HG03159 (cell line): ENCODE data around the gene DDI1.
"Not testable (repeated sequence)": the region's sequence is repeated elsewhere in the genome, so short reads cannot be mapped to it uniquely, and the experiment has no call there.

Experiments used
- ATAC-seq: cut with Tn5 transposase; IDR thresholded peaks from one replicate; pipeline ENCODE4 v1.9.1; 2021; ENCODE audit warnings: mild to moderate bottlenecking, moderate library complexity; ENCODE audit not compliant: unreplicated experiment

DDI1 gene

DNA sequence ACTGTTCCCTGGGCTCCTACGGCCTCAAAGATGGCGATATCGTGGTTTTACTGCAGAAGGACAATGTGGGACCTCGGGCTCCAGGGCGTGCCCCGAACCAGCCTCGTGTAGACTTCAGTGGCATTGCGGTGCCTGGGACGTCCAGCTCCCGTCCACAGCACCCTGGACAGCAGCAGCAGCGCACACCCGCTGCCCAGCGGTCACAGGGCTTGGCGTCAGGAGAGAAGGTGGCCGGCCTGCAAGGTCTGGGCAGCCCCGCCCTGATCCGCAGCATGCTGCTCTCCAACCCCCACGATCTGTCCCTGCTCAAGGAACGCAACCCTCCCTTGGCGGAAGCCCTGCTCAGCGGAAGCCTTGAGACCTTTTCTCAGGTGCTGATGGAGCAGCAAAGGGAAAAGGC is 555 bp downstream of the DDI1 start:
- ATAC-seq: no peak

DNA sequence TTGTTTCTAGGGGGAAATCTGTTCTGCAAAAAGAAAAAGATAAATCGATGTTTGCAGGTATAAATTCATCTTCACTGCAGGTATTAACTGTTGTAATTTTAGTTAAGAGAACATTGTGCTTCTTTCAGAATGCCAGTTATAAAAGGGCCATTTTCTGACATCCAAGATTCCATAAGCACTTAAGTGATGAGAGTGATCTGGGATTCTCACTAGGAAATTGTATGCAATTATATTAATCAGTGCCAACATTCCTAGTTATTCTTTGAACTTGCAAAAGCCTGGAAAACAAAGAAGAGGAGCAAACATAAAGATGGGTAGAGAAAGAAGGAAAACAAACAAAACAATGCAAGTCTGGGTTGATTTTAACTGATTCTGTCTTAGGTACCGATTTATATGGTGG is 5.4 kb downstream of the DDI1 start:
- no peak for ATAC-seq

DNA sequence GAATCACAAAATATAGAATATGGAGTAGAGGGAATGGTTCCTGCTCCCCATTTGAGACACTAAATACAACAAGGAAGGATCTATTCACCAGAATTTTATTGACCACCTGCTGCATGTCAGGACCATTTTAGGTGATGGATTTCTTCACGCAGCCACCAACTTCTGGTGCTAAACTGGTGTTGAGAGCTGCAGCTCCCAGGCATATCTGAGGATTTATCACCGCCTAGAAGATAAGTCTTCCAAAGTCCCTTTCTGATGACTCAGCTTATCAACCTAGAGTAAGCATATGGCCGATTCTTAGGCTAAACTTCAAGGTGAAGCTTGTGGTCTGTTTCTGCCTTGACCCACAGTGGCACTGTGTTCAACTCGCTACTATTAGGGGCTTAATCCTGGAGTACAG is 6.7 kb downstream of the DDI1 start:
- no peak for ATAC-seq

DNA sequence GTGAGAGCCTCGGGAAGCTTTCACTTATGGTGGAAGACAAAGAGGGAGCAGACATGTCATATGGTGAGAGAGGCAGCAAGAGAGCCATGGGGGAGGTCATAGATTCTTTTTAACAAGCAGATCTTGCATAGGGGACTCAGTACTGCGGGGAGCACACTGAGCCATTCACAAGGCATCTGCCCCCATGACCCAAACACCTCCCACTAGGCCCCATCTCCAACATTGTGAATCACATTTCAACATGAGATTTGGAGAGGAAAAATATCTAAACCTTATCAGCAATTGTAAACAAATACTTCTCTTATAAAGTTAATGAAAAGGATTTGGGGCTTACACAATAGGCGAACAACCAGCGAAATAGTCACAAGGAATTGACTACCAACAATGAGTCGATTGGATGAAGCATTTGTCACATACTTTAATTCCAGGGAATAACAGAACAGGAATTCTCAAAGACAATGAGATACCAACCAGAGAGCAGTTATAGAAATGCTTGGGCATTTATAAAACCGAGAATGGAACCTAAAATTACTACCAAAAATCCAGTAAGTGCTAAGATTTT is 7.3 kb downstream of the DDI1 start:
- no peak for ATAC-seq

DNA sequence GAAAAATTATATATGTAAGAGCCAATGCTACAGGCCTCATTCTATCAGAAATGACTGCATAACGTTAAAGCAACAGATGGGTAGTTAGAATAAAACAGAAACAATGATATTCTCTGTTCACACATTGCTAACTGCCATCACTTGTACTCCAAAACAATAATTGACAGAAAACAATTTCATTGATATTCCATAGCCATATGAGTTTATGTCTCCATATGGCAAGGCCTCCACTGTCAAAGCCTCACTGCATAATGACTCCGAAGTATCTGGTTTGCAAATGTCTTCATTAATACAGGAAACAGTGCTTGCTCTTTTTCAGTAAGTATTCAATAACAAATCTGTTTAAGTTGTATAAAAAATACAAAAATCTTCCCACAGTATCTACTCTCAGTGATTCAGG is 9.9 kb downstream of the DDI1 start:
- no peak for ATAC-seq

DNA sequence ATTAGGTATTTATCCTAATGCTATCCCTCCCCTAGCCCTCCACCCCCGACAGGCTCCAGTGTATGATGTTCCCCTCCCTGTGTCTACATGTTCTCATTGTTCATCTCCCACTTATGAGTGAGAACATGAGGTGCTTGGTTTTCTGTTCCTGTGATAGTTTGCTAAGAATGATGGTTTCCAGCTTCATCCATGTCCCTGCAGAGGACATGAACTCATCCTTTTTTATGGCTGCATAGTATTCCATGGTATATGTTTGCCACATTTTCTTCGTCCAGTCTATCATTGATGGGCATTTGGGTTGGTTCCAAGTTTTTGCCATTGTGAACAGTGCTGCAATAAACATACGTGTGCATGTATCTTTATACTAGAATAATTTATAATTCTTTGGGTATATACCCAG is 10.4 kb downstream of the DDI1 start:
- ATAC-seq: not testable (repeated sequence)

DNA sequence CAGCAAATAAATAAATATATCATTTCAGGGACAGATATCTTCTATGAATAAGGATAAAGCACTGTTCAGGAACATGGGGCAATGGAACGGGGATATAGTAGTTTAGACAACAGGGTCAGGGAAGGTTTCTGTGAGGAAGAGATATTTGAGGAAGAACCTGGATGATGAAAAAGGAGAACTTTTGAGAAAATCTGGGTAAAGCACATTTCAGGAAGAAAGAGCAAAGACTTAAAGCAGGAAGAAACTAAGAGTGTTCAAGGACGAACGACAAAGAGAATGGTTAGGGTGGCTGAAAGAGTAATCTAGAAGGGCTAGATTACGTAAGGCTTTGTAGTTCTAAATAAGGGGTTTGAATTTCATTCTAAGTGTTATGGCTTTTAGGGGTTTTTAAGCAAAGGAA is 12.7 kb downstream of the DDI1 start:
- ATAC-seq: no peak

DNA sequence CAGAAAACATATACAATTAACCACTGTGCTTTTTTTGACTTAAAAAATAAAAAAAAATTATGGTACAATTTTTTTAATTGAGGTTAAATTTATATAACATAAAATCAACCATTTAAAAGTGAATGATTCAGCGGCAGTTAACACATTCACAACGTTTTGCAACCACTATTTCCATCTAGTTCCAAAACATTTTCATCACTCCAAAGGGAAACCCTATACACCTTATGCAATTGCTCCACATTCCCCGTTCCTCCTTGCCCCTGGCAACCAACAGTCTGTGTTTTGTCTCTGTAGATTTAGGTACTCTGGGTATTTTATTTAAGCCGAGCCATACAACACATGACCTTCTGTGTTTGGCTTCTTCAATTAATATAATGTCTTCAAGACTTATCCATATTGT is 15.3 kb downstream of the DDI1 start:
- ATAC-seq: no peak

DNA sequence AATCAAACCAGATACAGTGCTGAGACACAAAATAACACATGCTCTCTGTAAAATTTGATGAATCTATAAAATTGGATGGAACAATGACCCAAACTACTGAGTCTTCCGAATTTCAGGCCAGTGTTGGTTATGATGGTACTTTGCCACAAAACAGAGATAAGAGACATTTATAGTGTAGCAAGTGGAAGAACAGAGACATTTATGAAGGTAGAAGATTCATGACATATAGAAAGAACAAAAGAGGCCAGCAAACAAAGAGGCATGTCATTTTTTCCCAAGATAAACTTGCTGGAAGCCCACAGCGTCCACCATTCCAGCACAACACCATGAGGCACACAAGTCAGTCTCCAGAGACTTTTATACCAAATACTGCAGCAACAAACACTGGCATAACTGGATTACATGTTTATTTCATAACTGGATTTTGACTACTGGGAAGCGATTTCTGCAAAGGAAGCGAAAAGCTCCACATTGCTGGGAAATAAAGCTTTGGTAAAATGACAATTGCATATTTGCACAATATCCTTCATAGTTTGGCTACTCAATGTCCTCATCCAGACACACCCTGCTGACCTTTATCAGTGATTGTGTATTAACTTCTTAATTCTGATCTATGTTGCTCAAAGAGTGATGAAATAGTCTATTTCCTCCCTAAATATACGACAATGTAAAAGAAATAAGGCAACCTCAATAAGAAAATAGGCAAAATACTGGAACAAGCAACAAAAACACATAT is 17.5 kb downstream of the DDI1 start:
- no peak for ATAC-seq

DNA sequence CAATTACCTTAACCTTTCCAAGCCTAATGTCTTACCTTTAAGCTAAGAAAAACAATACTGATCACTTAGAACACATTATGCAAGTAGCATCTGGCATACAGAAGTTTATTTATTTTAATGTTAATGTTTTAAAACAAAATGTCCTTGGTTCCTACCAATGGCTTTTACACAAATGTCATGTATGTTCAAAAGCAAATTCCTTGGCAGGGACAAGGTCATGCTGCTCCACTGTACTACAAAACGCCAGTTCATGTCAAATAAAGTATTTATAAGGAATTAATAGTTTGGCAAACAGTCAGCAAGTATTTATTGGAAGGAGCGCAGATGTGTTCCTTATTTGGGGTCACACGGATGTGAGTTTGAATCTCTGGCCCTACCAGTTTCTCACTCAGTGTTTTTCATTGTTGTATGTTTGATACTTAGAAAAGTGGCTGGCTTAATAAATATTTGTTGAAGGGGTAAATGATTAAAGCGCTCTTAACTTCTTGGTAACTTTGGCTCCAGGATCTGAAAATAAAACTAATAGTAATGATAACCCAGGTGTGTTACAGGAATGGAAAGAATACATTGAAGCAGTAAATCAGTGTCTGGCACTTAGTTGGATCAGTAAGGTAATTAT is 18.6 kb downstream of the DDI1 start:
- no peak for ATAC-seq

DNA sequence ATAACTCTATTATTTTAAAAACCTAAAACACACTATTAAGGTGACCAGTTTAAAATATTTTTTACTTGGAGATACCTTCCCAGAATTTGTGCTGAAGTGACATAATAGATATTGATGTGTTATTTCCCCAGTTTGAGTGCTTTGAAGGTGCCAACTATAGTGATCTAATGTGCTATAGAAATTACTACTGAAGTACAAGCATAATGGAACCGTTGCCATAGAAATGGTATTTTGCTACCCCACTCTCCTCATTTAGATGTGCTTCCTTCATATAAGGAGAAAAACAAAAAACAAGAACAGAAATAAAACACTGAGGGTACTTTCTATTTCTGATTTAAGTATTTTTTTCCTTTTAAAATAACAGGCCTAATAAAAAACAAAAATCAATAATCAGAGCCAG is 19.2 kb downstream of the DDI1 start:
- ATAC-seq: no peak

DNA sequence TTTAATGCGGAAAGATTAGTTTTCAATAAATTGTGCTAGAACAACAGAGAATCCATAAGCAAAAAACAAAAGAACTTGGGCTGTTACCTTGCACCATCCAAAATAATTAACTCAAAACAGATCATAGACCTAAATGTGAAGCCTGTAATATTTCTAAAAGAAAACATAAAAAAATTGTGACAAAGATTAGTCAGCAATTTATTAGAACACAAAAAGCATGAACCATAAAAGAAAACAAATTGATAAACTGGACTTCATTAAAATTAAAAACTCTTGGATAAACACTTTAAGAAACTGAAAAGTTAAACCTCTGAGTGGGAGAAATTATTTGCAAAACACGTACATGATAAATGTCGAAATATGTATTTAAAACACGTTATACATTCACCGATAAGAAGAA is 21.5 kb downstream of the DDI1 start:
- no peak for ATAC-seq

DNA sequence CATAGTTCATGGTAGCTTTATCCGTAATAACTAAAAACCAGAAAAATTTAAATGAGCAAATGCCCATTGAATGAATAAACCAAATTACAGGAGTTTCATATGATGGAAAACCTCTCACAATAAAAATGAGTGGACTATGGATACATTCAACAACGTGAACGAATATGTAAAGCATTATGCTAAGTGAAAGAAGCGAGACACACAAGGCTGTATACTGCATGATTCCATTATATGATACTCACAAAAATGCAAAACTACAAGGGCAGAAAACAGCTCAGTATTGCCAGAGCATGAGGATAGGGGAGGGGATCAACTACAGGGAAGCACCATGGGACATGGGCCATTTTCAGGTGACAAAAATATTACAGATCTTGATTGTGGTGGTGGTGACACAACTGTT is 22.2 kb downstream of the DDI1 start:
- no peak for ATAC-seq

DNA sequence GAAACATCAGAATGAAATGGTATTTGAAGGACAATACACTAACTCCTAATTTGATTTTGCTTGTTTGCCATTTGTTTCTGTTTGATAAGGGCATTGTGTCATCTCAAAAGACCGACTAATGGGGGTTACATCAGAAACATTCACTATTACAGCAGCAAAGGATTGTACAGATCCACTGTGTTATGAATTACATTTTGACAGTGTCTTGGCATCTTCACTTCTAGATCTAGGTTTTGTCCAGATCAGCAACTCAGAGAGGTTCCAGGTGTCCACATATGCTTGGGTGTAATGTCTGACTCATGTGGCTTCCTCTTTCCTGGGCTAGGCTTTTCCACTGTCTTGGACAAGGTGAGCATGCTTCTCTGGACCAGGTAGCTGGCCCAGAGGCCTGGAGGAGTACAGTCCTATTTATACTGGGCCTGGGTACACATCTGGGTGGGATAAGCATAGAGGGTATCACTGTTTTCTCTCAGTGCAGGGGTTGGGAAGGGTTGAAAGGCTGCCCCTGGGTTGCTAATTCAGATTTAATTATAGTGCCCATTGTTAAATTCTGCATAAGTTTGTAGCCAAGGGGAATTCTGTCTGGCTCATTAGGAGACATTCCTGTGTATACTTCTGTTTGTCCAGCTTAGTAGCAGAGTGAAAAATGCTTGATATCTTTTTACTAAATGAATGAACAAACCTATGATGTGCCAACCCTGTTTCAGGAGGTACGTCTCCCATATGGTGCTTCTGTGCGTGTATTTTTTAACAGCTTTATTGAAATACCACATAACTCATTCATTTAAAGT is 23.8 kb downstream of the DDI1 start:
- ATAC-seq: no peak

DNA sequence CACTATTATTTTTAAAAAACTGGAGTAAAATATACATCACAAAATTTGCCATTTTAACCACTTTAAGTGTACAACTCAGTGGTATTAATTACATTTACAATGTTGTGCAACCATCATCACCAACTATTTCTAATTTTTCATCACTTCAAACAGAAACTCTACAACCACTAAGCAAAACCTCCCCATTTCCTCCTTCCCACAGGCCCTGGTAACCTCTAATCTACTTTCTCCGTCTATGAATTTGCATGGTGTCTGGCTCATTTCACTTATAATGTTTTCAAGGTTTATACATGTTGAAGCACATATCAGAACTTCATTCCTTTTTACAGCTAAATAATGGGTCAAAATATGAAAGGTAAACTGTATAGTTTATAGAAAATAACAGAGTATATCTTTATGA is 24.4 kb downstream of the DDI1 start:
- peak; percentile 72 for ATAC-seq

DNA sequence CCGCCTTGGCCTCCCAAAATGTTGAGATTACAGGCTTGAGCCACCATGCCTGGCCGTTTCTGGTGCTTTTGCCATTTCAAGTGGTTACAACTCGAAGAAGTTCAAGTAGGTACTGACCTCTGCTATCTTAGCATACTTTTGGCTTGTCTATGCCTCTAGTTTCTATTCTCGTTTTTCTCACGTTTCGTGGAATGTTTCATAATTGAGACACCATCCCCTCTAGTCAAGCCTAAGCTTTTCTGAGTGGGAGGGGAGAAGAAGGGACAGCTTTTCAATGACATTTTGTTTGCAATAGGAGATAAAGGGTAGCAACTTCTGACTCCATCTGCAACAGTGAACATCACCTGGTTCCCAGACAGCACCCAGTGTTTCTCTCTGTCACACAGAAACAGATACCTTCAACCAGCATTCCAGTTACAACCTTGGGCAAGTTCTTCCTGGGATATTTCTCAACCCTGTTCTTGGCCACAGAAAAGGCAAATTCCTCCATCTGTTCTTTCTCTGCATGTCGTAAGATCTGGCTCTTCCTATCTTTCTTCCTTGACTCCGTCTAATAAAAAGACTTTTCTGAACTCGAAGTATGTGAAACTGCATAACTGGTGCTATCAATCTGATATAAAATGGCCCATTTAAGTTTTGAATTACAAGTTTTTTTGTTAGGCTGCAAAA is 25.5 kb downstream of the DDI1 start:
- no peak for ATAC-seq

DNA sequence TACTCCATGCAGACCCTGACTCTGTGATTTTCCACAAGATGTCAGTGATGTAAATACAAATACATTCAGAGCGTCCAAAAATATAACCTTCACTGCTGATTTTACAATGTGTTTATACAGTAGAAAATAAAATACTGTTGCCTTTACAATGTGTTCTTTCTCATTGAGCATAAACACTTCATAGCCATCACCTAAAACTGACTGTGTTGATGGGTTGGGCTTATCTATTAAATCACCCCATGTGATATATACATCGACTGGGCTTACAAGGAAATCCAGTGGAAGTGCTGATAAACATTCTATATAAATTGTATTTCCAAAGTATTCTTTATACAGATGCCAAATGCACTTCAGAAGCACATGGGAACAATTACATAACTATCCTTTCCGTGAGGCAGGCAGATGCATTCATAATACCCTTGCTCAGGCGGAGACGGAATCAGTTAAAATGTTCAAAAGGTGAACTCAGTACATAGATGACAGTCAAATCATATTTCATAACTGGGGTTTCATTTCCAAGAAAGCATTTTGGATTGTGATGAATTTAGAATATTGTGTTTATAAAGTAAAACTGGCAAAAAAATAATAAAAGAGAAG is 27.7 kb downstream of the DDI1 start:
- no peak for ATAC-seq

DNA sequence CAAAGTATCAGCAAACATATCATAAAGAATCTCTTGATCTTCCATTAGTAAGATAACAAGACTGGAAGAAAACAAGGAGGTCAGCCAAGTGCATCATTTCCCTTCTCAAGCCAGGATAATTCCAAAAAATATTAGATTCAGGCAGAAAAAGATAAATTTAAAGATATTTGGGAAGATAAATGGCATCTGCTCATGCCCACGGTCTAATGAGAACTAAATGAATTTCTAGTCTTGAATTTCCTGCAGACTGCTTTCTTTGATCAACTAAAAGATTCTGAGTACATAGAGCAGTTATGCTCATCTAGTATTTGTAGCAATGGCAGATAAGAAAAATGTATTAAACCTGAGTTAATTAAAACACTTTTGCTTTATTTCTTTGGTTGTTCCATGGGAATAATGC is 31.1 kb downstream of the DDI1 start:
- ATAC-seq: no peak

DNA sequence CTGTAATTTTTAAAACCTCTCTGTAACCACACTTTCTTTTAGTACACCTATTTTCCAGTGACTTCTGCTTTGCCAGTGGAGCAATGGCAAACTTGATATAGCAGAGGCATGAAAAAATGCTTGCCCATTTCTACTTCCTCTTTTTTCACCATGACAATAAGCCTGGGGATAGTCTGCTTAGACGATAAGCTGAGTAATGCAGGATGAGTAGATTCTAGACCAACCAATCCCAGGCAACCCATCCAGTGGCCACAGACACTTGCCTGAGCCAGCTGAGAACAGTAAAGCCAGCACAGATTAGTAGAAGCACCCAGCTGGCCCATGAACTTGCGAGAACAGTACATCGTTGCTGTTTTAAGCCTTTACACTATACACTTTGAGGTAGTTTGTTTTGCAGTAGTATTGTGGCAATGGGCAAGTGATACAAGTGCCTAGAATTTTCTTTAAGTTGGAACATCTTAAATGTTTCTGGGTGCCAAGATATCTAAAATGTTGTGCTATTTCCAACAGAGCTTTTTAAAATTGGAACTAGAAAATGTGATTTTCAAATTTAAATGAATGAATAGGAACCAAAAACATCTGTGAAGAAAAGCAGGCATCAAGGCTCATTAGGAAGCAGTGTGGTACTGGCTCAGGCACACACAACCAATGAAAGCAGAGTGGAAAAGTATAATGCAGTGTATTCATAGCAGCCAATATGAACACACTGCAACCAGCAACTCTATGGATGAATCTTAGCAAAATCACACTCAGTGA is 37.7 kb downstream of the DDI1 start:
- ATAC-seq: peak; percentile 87

DNA sequence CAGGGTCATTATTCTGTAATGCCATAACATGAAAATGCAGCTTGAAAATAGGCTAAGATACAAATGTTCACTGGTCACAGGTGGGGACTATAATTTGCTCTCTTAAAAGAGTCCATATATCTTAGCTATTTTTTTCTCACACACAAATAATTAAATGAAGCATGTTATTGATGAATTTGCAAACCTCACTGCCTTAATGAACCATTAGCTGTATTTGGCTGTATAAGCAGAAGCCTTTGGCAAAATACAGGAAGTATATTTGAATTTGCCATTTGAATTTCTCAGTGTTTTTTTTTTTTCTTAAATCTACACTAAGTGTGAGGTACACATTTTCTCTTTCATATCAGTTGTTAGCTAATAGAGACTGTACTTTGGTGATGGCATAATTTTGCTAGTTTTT is 38.7 kb downstream of the DDI1 start:
- no peak for ATAC-seq
